Islet of Langerhans (tissue), 1 donor: ENCODE data around the gene MRPL17.
A peak's percentile ranks its signal among the peaks of the same experiment; 100 is the strongest.
"Not testable (repeated sequence)": the region's sequence is repeated elsewhere in the genome, so short reads cannot be mapped to it uniquely, and the experiment has no call there.

ENCODE experiments used
- FAIRE-seq: peaks from one replicate; lab custom pipeline; 2011; peaks lifted over from hg19 to GRCh38; lab: Jason Lieb, UNC

Gene MRPL17

DNA sequence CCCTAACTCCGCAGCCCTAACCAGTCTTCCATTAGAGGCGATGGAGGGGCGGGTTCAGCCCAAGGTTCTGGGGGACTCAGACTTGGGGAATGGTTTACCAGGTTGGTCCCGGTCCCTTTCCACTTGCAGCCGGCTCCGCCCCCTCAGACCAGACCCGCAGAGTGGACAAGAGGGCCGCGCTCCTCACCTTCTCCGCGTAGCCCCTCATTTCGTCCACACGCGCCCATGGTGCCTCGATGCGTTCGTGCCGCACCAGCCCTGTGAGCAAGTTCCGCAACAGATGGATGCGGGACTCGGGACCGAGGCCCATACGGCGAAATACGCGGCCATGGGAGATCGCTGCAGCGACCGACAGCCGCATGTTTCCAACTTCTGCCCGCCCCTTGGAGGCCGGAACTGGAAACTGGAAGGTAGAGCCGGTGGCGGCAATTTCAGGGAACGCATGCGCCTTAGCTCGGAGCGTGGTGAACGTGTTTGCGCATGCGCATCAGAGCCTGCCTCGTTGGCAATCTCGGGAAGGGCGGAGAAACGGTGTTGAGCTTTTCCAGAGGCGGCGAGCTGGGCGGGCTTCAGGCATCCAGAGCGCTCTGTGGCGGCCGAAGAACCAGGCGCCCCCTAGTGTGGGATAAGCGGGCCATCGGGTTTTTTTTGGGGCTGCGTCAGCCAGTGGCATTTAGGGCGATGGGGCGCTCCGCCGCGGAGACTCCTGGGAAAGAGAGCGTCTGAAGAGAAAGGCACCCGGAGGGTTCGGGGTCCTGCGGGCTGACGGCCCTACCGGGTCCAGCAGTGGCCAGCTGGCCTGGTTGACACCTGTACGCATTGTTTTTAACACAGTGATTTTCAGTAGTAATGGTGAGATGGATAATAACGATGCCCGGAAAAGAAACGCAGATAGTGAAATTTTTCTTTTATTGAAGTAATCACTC, at the start of gene MRPL17:
MRPL17 (minus strand) TSS at position 405 of the 926 bp plus-strand sequence; CDS start at position 361, 44 bp downstream.
- peak; percentile 75 for FAIRE-seq

DNA sequence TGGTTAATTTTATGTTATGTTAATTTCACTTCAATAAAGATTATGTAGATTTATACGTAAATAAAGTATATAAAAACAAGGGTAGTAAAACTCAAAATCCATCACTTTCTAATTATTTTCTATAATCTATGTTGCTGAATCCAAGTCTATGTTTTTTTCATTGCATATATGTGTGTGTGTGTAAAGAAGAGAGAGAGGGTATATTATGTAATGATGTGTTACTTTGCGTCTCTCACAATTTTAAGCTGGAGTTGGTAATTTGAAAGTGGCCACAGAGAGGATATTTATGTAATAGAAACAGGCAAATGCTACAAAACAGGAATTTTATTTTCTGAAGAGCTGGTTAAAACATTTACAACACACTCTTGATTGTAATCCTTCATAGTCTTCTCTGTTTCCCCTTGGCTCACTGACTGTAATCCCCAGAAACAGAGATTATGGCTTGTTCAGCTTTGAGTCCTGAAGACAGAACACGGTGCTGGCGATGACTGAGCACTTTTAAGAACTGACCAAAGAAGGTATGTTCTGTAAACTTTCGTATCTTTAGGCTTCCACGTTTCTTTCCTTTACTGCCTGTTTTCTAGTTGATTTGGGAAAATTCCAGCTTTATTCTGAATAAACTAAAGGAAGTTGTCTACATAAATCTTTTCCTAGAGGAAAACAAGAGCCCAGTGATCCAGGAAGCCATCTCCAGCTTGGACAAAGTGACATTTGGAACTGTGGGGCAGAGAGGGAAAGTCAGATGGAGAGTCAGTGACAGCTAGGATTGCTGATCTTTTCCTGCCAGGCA, 45.0 kb upstream of the MRPL17 start:
- FAIRE-seq = no peak

DNA sequence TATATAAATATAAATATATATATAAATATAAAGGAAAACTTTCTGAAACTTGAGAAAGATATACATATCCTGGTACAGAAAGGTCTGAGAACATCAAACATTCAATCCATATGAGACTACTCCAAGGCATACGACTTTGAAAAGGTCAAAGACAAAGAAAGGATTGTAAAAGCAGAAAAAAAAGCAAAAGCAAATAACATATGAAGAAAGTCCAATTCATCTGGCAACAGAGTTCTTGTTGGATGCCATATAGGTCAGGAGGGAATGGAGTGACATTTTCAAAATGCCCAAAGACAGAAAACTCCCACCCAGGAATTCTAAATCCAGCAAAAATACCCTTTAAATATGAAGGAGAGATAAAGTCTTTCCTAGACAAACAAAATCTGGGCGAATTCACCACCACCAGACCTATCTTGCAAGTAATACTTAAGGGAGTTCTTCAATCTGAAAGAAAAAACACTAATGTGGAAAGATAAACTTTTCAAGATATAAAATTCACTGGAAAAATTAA, 42.3 kb upstream of the MRPL17 start:
- no peak for FAIRE-seq

DNA sequence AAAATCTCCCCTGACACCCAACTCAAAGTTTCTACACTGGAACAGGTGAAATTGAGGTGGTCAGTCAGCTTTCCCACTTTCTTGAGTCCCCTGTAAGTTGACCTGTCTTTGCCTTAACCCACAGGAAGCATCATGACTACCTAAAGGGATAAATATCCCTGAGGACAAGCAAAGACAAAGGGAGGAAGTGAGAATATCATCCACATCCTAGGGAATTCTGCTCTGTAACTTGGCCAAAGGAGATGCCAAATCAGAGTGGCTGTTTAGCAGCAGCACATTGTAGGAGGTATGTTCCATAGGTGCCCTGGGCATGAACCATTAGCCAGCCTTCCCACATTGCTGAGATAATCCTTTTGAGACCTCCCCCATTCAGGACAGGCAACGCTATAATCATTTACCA, 40.9 kb upstream of the MRPL17 start:
- FAIRE-seq = no peak

DNA sequence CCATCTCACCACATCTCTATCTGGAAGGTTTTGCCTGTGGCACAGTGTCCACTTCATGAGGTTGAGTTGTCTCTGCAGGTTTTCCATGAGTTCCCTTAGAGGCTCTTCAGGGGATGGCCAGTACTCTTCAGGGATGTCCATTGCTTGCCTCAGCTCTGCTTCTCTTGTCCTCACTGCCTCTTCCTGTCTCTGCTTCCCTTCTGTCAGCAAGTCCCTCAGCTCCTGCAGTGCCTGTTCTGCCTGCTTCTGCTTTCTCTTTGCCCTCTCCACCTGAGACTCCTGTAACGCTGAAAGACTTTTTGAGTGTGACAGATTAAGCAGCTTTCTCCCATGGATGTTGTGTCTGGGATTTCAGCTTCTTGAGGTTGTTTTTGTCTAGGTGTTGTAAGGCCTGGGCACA, 38.2 kb upstream of the MRPL17 start:
- FAIRE-seq = no peak

DNA sequence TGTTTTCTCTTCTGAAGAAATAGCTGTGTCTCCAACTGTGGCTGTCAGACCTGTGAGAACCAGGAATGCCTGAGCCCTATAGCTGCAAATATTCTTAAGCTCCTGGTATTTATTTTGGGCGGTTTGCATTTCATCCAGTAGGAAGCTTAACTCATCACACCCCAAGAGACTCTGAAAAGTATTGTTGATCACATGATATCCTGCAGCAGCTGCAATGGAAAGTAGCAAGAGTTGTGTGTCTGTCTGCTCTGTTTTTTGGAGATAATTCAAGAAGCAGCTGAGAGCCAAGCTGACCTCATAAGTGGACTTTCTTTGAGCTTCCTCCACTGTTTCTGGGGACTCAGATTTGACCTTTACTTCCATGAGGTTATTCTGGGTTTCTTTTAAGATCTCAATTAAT, 36.4 kb upstream of the MRPL17 start:
- FAIRE-seq = no peak

DNA sequence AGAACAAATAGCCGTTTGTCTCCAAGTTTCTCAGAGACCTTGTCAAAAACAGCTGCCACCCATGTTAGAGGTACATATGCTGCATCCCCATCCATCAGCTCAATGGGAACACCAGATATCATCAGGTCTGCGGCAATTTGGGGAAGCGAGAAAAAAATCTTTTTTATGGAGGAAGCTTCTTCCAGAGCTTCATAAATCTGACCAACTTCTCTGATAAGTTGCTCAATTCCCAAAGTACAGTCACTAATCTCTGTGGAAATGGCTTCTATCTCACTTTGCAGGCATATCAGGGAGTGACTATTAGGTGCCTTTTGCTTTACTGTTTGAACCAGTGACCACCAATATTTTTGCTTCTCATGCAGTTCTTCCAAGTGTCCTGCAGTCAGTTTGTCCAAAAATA, 34.3 kb upstream of the MRPL17 start:
- no peak for FAIRE-seq

DNA sequence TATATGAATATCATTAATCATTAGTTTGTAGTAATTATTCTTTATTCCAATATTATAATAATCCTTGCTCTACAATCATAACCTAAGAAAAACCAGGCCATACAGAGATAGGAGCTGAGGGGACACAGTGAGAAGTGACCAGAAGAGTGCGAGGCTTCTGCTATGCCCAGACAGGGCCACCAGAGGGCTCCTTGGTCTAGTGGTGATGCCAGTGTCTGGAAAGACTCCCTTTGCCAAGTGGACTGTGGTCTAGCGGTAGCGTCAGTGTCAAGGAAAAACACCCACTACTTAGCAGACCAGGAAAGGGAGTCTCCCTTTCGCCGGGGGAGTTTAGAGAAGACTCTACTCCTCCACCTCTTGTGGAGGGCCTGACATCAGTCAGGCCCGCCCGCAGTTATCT, 28.4 kb upstream of the MRPL17 start:
- FAIRE-seq = not testable (repeated sequence)

DNA sequence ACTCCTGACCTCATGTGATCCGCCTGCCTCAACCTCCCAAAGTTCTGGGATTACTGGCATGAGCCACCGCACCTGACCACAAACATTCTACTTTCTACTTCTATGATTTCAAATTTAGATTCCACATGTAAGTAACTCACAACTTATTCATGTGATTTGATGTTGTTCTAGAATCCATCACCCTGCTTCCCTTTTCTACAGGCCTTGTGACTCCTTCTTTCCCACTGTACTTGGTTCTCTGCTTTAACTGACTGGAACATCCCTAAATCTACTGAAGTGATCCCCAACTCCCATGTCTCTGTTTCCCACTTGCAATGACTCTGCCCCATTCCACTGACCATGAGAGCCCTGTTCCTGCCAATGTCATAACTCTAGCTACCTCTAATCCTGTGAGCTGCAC, 25.7 kb upstream of the MRPL17 start:
- no peak for FAIRE-seq

DNA sequence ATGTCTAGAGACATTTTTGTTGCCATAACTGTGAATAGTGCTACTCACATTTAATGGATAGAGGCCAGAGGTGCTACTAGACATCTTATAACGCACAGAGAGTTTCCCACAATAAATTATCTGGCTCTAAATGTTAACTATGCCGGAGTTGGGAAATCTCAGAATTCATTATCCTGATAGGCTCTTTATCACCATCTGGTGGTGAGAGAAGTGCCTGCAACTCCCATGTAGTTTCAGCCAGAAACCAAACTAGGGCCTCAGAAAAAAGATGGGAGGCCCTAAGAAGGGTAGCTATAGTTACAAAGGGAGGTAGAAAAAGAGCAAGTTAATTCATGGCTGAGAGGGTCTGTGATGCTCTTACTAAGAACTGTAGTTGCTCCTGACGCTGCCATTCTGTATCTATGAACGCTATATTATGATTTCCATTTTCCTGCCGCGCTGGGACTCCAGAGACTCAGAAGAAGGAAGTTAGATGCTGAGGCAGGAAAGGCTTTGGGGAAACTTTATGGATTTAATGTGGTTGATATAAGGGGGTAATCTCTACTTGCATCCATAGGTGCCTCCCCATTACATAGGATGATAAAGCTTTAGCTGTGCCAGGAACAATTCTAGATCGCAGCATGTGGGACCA, 22.9 kb upstream of the MRPL17 start:
- FAIRE-seq = peak; percentile 93

DNA sequence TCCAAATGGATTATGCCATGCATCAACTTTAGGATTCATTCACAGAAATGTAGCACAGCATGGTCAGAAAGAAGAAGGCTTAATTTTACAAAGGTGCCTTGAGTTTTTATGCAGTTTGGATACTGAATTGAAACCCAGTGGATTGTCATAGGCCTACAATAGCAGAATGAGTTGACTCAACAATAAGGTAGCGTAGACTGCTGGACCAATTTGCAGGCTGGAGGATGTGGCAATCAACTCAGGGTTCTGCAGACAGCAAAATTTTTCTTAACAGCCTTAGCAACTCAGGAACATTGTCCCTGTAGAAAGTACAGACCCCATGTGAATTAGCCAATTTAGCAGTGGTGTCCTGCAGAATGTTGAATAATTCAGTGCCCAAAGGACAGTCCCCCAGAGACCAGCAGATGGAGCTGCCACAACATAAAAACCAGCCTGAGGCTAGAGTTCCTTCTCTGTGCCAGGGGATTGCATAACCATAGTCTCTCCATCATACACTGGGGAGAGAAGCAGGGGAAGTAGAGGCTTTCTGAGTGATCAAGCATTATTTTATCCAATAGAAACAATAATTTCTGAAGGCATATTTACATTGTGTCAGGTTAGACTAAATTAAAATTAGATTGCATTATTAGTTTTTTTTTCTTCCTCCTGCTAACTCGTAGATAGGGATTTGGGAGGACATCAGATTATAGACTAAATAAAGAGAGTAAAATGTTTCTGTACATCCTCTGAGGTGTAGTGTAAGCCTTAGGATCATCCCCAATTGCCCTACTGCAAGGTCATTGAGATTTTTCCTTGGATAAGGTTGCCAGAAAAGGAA, 20.3 kb upstream of the MRPL17 start:
- peak; percentile 79 for FAIRE-seq

DNA sequence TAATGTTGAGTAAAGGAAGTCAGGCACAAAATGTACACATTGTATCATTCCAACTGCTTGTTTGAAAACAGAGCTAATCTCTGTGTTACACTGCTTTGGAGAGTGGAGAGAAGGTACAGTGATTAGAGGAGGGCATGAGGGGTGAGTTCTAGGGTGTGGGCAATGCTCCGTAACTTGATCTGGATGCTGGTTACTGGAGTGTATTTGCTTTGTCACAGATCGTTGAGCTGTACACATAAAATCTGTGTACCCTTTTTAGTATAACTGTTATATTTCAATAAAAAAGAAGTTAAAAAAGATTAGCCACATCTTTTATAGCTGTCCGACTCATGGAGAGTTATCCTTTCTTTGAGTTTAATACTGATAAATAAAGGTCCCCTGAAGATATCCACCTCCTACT, 18.8 kb upstream of the MRPL17 start:
- FAIRE-seq = not testable (repeated sequence)

DNA sequence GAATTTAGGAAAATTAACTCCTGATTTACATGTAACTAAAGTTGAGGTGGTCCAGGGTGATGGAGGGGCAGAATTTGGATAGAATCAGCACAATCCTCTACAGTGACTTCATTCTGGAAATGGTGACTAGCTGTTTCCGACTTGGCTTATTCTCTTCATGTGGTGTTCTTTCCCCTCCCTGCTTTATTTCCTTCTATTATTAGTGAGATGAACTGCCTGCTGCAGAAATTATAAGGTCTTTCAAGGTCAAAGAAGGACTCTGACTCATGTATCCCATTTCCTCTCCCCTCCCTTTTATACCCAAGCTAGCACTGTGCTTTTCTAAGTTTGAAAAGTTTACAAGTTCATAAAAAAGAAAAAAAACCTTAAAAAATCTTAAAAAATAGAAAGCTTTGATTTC, 12.2 kb upstream of the MRPL17 start:
- no peak for FAIRE-seq

DNA sequence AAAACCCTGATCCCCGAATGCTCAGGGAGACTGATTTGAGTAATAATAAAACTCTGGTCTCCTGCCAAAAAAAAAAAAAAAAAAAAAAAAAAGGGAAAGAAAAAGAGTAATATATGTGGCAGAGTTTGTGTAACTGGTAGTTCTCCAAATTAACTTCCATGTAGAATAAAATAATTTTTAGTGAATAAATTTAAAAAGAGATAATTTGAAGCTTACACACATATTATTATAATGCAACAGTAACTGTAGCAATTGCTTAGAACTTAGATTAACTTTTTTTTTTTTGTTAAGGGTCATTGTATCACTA, 11.0 kb upstream of the MRPL17 start:
- FAIRE-seq = no peak

DNA sequence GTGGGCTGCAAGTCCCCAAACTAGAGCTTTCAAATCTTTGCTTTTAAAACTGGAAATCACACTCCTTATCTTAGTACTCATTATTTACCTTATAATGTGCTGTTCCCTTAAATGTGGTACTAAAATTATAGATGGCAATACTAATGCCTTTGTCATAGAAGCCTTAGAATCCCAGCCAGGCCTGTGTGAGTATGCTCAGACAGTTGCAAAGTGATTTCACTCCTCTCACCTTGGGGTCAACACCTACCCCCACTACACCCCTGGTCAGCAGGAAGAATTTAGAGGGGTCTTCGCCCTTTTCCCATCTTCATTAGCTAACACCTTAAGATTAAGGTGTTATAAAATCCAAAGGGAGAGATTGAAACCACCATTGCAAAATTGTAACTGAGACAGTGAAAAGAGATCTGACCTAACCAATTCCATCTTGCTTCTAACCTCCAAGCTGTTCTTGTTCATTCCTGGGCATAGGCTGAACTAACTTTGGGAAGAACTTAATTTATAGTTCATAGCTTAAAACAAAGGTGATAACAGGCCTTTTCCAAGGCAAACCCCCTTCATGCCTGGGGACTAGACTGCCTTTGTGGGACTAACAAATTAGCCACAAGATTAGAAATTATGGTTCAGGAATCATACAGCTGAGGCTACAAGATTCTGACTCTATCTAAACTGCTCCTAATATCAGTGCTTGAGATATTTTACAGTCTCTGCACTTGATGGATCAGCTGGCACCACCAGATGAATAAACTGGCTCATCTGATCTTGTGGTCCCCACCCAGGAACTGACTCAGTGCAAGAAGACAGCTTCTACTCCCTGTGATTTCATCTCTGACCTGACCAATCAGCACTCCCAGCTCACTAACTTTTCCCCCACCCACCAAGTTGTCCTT, 10.4 kb upstream of the MRPL17 start:
- FAIRE-seq = no peak

DNA sequence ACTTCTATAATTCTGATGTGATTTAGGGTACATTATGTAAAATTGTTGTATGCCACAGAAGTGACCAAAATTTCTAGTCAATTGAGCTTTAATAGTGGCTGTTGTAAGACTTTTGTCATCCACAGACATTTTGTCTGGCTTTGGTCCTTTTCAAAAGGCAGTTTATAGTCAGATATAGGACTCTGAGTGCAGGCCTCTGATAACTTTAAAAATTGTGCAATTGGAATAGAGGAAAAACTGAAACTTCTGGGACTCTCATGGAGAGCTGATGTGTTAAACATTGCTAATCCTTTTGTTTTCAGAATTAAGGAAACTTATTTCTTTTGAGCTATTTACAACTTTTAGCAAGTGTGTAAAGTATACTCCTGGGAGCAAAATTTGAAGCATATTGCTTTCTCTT, 9.0 kb upstream of the MRPL17 start:
- no peak for FAIRE-seq

DNA sequence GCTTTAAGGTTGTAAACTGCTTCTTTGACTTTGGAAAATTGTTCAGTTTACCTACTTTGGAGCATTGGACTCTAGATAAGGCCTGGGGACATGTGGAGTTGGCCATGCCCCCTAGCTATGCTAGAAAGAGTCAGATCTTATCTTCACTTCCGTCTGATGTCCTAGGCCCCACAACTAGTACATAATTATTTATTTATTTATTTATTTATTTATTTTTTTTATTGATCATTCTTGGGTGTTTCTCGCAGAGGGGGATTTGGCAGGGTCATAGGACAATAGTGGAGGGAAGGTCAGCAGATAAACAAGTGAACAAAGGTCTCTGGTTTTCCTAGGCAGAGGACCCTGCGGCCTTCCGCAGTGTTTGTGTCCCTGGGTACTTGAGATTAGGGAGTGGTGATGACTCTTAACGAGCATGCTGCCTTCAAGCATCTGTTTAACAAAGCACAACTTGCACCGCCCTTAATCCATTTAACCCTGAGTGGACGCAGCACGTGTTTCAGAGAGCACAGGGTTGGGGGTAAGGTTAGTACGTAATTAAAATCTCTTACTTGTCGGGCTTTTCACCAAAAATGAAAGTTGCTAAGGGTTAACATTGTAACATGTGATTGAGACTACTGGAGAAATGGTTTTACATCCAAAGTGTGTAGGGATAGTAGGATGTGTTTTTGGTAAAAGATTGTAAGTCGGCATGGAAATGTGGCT, 7.4 kb upstream of the MRPL17 start:
- FAIRE-seq = not testable (repeated sequence)

DNA sequence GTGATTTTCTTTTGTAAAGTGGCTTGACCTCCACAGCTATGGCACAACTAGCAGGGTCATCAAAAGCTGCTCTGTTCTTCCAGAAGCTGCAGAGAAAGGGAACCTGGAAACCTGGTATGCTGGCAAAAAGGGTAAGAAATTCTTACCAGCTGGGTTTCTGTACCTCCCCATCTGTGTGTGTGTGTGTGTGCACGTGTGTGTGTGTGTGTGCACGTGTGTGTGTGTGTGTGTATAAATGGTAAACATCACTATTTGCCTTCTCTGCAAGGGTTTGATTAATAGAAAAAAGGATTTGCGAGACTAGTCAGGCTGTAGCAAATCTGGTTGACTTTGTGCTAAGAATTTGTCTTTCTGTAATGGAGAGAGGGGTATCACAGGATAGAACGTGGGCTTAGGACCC, 4.7 kb upstream of the MRPL17 start:
- FAIRE-seq = no peak

DNA sequence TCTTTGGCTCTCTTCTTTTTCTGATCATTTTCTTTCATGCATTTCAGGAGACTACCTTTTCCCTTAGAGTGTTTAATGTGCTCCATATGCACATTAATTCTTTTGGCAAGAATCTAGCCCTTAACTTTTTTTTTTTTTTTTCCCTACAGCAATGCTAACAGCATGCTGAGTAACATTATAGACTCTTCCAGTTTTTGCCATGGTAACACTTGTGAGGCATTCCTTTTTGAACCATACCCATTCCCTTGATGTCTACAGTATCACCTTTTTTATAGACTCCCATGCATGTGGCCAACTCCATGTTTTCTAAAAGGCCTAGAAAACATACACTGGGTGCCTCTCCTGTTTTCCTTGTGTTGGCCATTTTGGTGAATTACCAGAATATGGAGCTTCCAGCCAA, 2.9 kb upstream of the MRPL17 start:
- no peak for FAIRE-seq

DNA sequence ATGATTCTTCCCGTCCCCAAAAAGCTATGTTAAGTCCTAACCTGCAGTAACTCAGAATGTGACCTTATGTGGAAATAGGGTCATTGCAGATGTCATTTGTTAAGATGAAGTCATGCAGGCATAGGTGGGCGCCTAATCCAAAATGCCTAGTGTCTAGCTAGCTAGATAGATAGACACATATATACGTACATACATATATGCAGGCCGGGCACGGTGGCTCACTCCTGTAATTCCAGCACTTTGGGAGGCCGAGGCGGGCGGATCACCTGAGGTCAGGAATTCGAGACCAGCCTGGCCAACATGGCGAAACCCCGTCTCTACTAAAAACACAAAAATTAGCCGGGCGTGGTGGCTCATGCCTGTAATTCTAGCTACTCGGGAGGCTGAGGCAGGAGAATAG, 928 bp upstream of the MRPL17 start:
- not testable (repeated sequence) for FAIRE-seq
